ENCODE measurements around the gene PRPF8. TPM values are rescaled to one million over a fixed set of nuclear protein-coding genes. Genes with fewer than 3 reads are reported as not detected.
"Not testable (repeated sequence)": the region's sequence is repeated elsewhere in the genome, so short reads cannot be mapped to it uniquely, and the experiment has no call there.

PRPF8 gene
- total and polyA plus RNA-seq, 5 experiments from 2014 or later: 133 to 532 (median 227) TPM

- Mint-ChIP-seq H3K27ac (peak overlapping the region in 9 of 10 donors; percentile 31 to 91 (median 68)), H3K9me3 (no peaks in the 10 kb centered on the region), H3K4me1 (peaks cover 20 to 59% (median 46%) of the 10 kb centered on the region in 4 donors), H3K27me3 (no peaks in the 10 kb centered on the region), H3K36me3 (peaks cover 0 to 26% (median 4%) of the 10 kb centered on the region in 3 donors), H3K4me3 (peak overlapping the region; percentile 65 to 87 (median 80))
- POLR2A ChIA-PET: interaction anchor here (1.5 to 3.7 kb wide), 4 partner anchors 9 to 104 kb away, joined by 6 to 31 read pairs (median 6); partner anchors contain the start of genes RPA1, SERPINF1 and SMYD4
- ATAC-seq (no peak), DNase-seq (peak in 1 of 10 donors; percentile 61)
Measured at GRCh38 chr17:1725642-1726511, 41.2 kb upstream of the PRPF8 start.

- H3K9me3 Mint-ChIP-seq: no peaks in the 10 kb centered on the region
- peak overlapping the region; percentile 65 to 87 (median 80) for H3K4me3 Mint-ChIP-seq
- POLR2A ChIA-PET: interaction anchor here (0.8 to 3.7 kb wide), 12 partner anchors 8 to 309 kb away, joined by 3 to 31 read pairs (median 4); partner anchors contain the start of genes RILP, RPA1, SERPINF1 and SMYD4
- DNase-seq (peak in 2 of 10 donors; percentile 14 to 61), ATAC-seq (peak; percentile 51 to 67)
- no peaks in the 10 kb centered on the region for H3K27me3 Mint-ChIP-seq
- peaks cover 22 to 62% (median 49%) of the 10 kb centered on the region in 4 donors for H3K4me1 Mint-ChIP-seq
- peaks cover 0 to 23% (median 4%) of the 10 kb centered on the region in 3 donors for H3K36me3 Mint-ChIP-seq
- peak overlapping the region in 9 of 10 donors; percentile 31 to 91 (median 68) for H3K27ac Mint-ChIP-seq
Measured at GRCh38 chr17:1724869-1725641, 40.4 kb upstream of the PRPF8 start.

- Mint-ChIP-seq H3K36me3 (peaks cover 0 to 17% (median 2%) of the 10 kb centered on the region in 3 donors), H3K9me3 (no peaks in the 10 kb centered on the region), H3K27me3 (no peaks in the 10 kb centered on the region), H3K27ac (peak within 1 kb of the TSS; percentile 57 to 94 (median 86)), H3K4me1 (peaks cover 18 to 56% (median 43%) of the 10 kb centered on the region in 4 donors), H3K4me3 (peak within 1 kb of the TSS; percentile 74 to 89 (median 80))
- ATAC-seq (peak; percentile 81 to 82), DNase-seq (peak; percentile 73 to 91 (median 82))
- POLR2A ChIA-PET: interaction anchor here (0.6 to 4.7 kb wide), 16 partner anchors 8 to 309 kb away, joined by 3 to 31 read pairs (median 4); partner anchors contain the start of genes RILP, RPA1, SERPINF1 and SMYD4
Measured at GRCh38 chr17:1724351-1724868, 39.7 kb upstream of the PRPF8 start, which contains the start of gene WDR81. Gene WDR81, plus strand, starts transcription at chr17:1724704. Its CDS starts 256 bp downstream, at chr17:1724960.

GRCh38 chr17:1722022-1722421 is 37.4 kb upstream of the PRPF8 start:
- DNase-seq, H3K9me3 Mint-ChIP-seq, H3K27me3 Mint-ChIP-seq, ATAC-seq, H3K36me3 Mint-ChIP-seq: not testable (repeated sequence)
- Mint-ChIP-seq H3K4me1 (peaks cover 17 to 54% (median 41%) of the 10 kb centered on the region in 4 donors), H3K27ac (peak overlapping the region in 8 of 10 donors; percentile 20 to 97 (median 96)), H3K4me3 (peak overlapping the region in 4 of 10 donors; percentile 57 to 92 (median 82))
- POLR2A ChIA-PET: interaction anchor here (0.5 to 4.7 kb wide), 14 partner anchors 12 to 182 kb away, joined by 3 to 27 read pairs (median 5); no protein-coding TSS in a partner anchor

- Mint-ChIP-seq H3K27ac (peak overlapping the region in 9 of 10 donors; percentile 16 to 91 (median 71)), H3K4me3 (peak overlapping the region in 7 of 10 donors; percentile 13 to 82 (median 45)), H3K36me3 (peaks cover 0 to 2% (median 0%) of the 10 kb centered on the region in 3 donors), H3K4me1 (peaks cover 21 to 51% (median 48%) of the 10 kb centered on the region in 4 donors), H3K27me3 (peaks cover 0 to 1% (median 0%) of the 10 kb centered on the region in 5 donors), H3K9me3 (no peaks in the 10 kb centered on the region)
- POLR2A ChIA-PET: interaction anchor here (0.7 to 4.7 kb wide), 11 partner anchors 37 to 149 kb away, joined by 3 to 27 read pairs (median 5); partner anchors contain the start of genes RPA1, SERPINF1 and SMYD4
- DNase-seq: peak; percentile 43 to 85 (median 65)
- no peak for ATAC-seq
Measured at GRCh38 chr17:1720856-1721386, 36.3 kb upstream of the PRPF8 start.

GRCh38 chr17:1718362-1719165 is 33.9 kb upstream of the PRPF8 start:
- Mint-ChIP-seq H3K4me1 (peaks cover 17 to 53% (median 42%) of the 10 kb centered on the region in 4 donors), H3K36me3 (no peaks in the 10 kb centered on the region), H3K27ac (peak overlapping the region in 4 of 10 donors; percentile 37 to 68 (median 54)), H3K4me3 (peak overlapping the region in 5 of 10 donors; percentile 50 to 96 (median 92)), H3K9me3 (no peaks in the 10 kb centered on the region), H3K27me3 (peaks cover 0 to 14% (median 3%) of the 10 kb centered on the region in 5 donors)
- POLR2A ChIA-PET: interaction anchor here (0.7 kb wide), 2 partner anchors 10 to 473 kb away, joined by 3 to 4 read pairs; no protein-coding TSS in a partner anchor
- ATAC-seq: no peak
- no peak for DNase-seq

- ATAC-seq: peak; percentile 22 to 40
- Mint-ChIP-seq H3K36me3 (no peaks in the 10 kb centered on the region), H3K27me3 (peaks cover 0 to 14% (median 7%) of the 10 kb centered on the region in 5 donors), H3K27ac (peak overlapping the region; percentile 90 to 96 (median 94)), H3K4me1 (peaks cover 12 to 43% (median 32%) of the 10 kb centered on the region in 4 donors), H3K4me3 (peak overlapping the region; percentile 83 to 96 (median 94)), H3K9me3 (no peaks in the 10 kb centered on the region)
- peak; percentile 39 to 83 (median 72) for DNase-seq
- POLR2A ChIA-PET: interaction anchor here (0.9 to 3.2 kb wide), 22 partner anchors 7 to 550 kb away, joined by 3 to 19 read pairs (median 5); partner anchors contain the start of genes DPH1, PRPF8, RILP and RPA1
Measured at GRCh38 chr17:1716912-1717695, 32.4 kb upstream of the PRPF8 start.

- ATAC-seq: peak; percentile 87
- peaks cover 0 to 14% (median 13%) of the 10 kb centered on the region in 5 donors for H3K27me3 Mint-ChIP-seq
- POLR2A ChIA-PET: interaction anchor here (0.6 to 3.2 kb wide), 26 partner anchors 8 to 551 kb away, joined by 3 to 19 read pairs (median 4); partner anchors contain the start of genes DPH1, PRPF8, RILP and RPA1
- H3K36me3 Mint-ChIP-seq: no peaks in the 10 kb centered on the region
- no peaks in the 10 kb centered on the region for H3K9me3 Mint-ChIP-seq
- peak; percentile 95 to 100 (median 100) for DNase-seq
- H3K4me1 Mint-ChIP-seq: peaks cover 13 to 48% (median 34%) of the 10 kb centered on the region in 4 donors
- H3K4me3 Mint-ChIP-seq: peak overlapping the region; percentile 83 to 96 (median 94)
- H3K27ac Mint-ChIP-seq: peak overlapping the region; percentile 90 to 96 (median 94)
Measured at GRCh38 chr17:1716076-1716911, 31.6 kb upstream of the PRPF8 start.

GRCh38 chr17:1715803-1716075 is 31.1 kb upstream of the PRPF8 start:
- peaks cover 0 to 16% (median 13%) of the 10 kb centered on the region in 5 donors for H3K27me3 Mint-ChIP-seq
- no peaks in the 10 kb centered on the region for H3K9me3 Mint-ChIP-seq
- ATAC-seq: no peak
- H3K36me3 Mint-ChIP-seq: no peaks in the 10 kb centered on the region
- peak overlapping the region in 8 of 10 donors; percentile 25 to 96 (median 86) for H3K27ac Mint-ChIP-seq
- peak overlapping the region; percentile 83 to 96 (median 94) for H3K4me3 Mint-ChIP-seq
- no peak for DNase-seq
- POLR2A ChIA-PET: interaction anchor here (0.6 to 3.2 kb wide), 14 partner anchors 9 to 360 kb away, joined by 3 to 19 read pairs (median 6); partner anchors contain the start of genes PRPF8, RILP, RPA1 and SMYD4
- H3K4me1 Mint-ChIP-seq: peaks cover 15 to 50% (median 37%) of the 10 kb centered on the region in 4 donors

All from naive thymus-derived CD8-positive, alpha-beta T cell (primary cell).